H1 (cell line): Measurements from ENCODE around the gene TPT1. TPM values are rescaled to one million over a fixed set of nuclear protein-coding genes. Genes with fewer than 3 reads are reported as not detected.

Experiments
- CTCF ChIA-PET: fragments of 300-600 bp; sonication (Branson Sonifier 250); formaldehyde crosslinking; loops from one replicate; lab custom pipeline; 2021; ENCODE audit not compliant: partially characterized antibody; lab: Charles Lee
- POLR2A ChIA-PET: fragments of 300-600 bp; sonication (Branson Sonifier 250); formaldehyde crosslinking; loops from one replicate; lab custom pipeline; 2021; ENCODE audit warnings: inconsistent platforms; ENCODE audit not compliant: partially characterized antibody; lab: Charles Lee
- DNase-seq, 2 experiments: peaks; one replicate each; pipeline versions ENCODE4 v3.0.0 to v3.0.0-alpha.2; 2010 to 2022; ENCODE audit warnings: low spot score in 2 of 2, low read depth in 1 of 2, mixed read lengths in 1 of 2
- FAIRE-seq: peaks from 2 replicates; lab custom pipeline; 2011; peaks lifted over from hg19 to GRCh38; lab: Jason Lieb, UNC
- H2AFZ ChIP-seq: 2 replicates; pipeline ENCODE4 v1.8.1; 2012; ENCODE audit warnings: low read length, inconsistent platforms
- H2AK5ac ChIP-seq: 2 replicates; pipeline ENCODE4 v1.6.1; 2013; ENCODE audit warnings: low read depth, low read length
- H2BK120ac ChIP-seq: replicated peaks from 2 replicates; pipeline ENCODE3; 2013; ENCODE audit warnings: low read depth, low read length, inconsistent platforms
- H2BK12ac ChIP-seq: 2 replicates; pipeline ENCODE4 v1.6.1; 2013; ENCODE audit warnings: low read depth, low read length
- H2BK15ac ChIP-seq: 2 replicates; pipeline ENCODE4 v1.6.1; 2013; ENCODE audit warnings: low read length
- H2BK20ac ChIP-seq: 2 replicates; pipeline ENCODE4 v1.6.1; 2013; ENCODE audit warnings: low read length
- H2BK5ac ChIP-seq: 2 replicates; pipeline ENCODE4 v1.6.1; 2013; ENCODE audit warnings: low read depth, low read length
- H3K14ac ChIP-seq: 2 replicates; pipeline ENCODE4 v1.6.1; 2013; ENCODE audit warnings: inconsistent platforms; ENCODE audit not compliant: insufficient read length
- H3K18ac ChIP-seq: 2 replicates; pipeline ENCODE4 v1.6.1; 2013; ENCODE audit warnings: low read length; ENCODE audit errors: extremely low read depth
- H3K23ac ChIP-seq: 2 replicates; pipeline ENCODE4 v1.6.1; 2013; ENCODE audit warnings: inconsistent platforms; ENCODE audit not compliant: insufficient read length
- H3K23me2 ChIP-seq: 2 replicates; pipeline ENCODE4 v1.6.1; 2013; ENCODE audit warnings: low read depth, low read length
- H3K27ac ChIP-seq: 2 replicates; pipeline ENCODE4 v1.6.1; 2011; ENCODE audit warnings: low read depth, low read length, inconsistent platforms
- H3K27me3 ChIP-seq, 4 experiments: replicated peaks in 1 of 4; 1 replicate in 1 of 4; 2 replicates in 3 of 4; pipeline versions ENCODE4 v1.6.1 to v1.8.1; 2011 to 2013; ENCODE audit warnings: low read length in 3 of 4, mild to moderate bottlenecking in 3 of 4, inconsistent platforms in 2 of 4, mixed read lengths in 2 of 4, moderate library complexity in 1 of 4; ENCODE audit not compliant: control insufficient read depth in 3 of 4, insufficient read depth in 3 of 4; ENCODE audit errors: extremely low read depth in 1 of 4
- H3K36me3 ChIP-seq, 4 experiments: 2 replicates each; pipeline versions ENCODE4 v1.6.1 to v1.8.1; 2011 to 2013; ENCODE audit warnings: mild to moderate bottlenecking in 4 of 4, low read length in 3 of 4, moderate library complexity in 2 of 4, control low read depth in 1 of 4, inconsistent platforms in 1 of 4; ENCODE audit not compliant: insufficient read depth in 4 of 4, control insufficient read depth in 2 of 4
- H3K4ac ChIP-seq: replicated peaks from 2 replicates; pipeline ENCODE3; 2013; ENCODE audit warnings: low read length, low read depth, mixed read lengths, inconsistent platforms; ENCODE audit not compliant: insufficient read length
- H3K4me1 ChIP-seq, 4 experiments: replicated peaks in 1 of 4; 1 replicate in 1 of 4; 2 replicates in 3 of 4; pipeline versions ENCODE4 v1.6.1 to v1.8.1; 2011 to 2013; ENCODE audit warnings: low read length in 3 of 4, inconsistent platforms in 2 of 4, mixed read lengths in 1 of 4; ENCODE audit not compliant: insufficient read depth in 4 of 4, control insufficient read depth in 3 of 4
- H3K4me2 ChIP-seq, 2 experiments: 2 replicates each; pipeline versions ENCODE4 v1.6.1 to v1.8.1; 2011 to 2013; ENCODE audit warnings: low read depth in 2 of 2, low read length in 2 of 2, control low read depth in 1 of 2, inconsistent platforms in 1 of 2, mild to moderate bottlenecking in 1 of 2; ENCODE audit not compliant: insufficient read depth in 1 of 2
- H3K4me3 ChIP-seq, 4 experiments: fragments of 200-600, 300-600 bp in 1 of 4; sonication (generic), shearing (Covaris generic), sonication (Bioruptor Twin) in 1 of 4; 2 replicates each; pipeline versions ENCODE4 v1.5.1 to v1.8.1; 2011 to 2016; ENCODE audit warnings: low read length in 4 of 4, low read depth in 3 of 4, control low read depth in 2 of 4, inconsistent platforms in 2 of 4, mild to moderate bottlenecking in 2 of 4, mixed read lengths in 1 of 4, moderate library complexity in 1 of 4; ENCODE audit not compliant: insufficient read depth in 2 of 4; ENCODE audit errors: extremely low read depth in 1 of 4
- H3K56ac ChIP-seq: replicated peaks from 2 replicates; pipeline ENCODE3; 2013; ENCODE audit warnings: low read depth, mild to moderate bottlenecking, mixed read lengths, low read length, inconsistent platforms; ENCODE audit not compliant: insufficient read length
- H3K79me1 ChIP-seq: 2 replicates; pipeline ENCODE4 v1.6.1; 2013; ENCODE audit warnings: low read depth, low read length, control low read depth
- H3K79me2 ChIP-seq, 2 experiments: 2 replicates each; pipeline versions ENCODE4 v1.6.1 to v1.8.1; 2012 to 2013; ENCODE audit warnings: low read length in 2 of 2, mild to moderate bottlenecking in 2 of 2, inconsistent platforms in 1 of 2; ENCODE audit not compliant: insufficient read depth in 2 of 2, control insufficient read depth in 1 of 2
- H3K9ac ChIP-seq, 4 experiments: replicated peaks in 1 of 4; 1 replicate in 1 of 4; 2 replicates in 3 of 4; pipeline versions ENCODE4 v1.6.1 to v1.8.1; 2011 to 2013; ENCODE audit warnings: low read depth in 3 of 4, low read length in 3 of 4, control low read depth in 2 of 4, mild to moderate bottlenecking in 2 of 4, moderate library complexity in 2 of 4, inconsistent platforms in 1 of 4; ENCODE audit errors: extremely low read depth in 1 of 4
- H3K9me3 ChIP-seq, 2 experiments: 2 replicates each; pipeline versions ENCODE4 v1.6.1 to v1.8.1; 2012 to 2013; ENCODE audit warnings: mild to moderate bottlenecking in 2 of 2, moderate library complexity in 2 of 2, control low read depth in 1 of 2, inconsistent platforms in 1 of 2, low read depth in 1 of 2, low read length in 1 of 2, mixed read lengths in 1 of 2; ENCODE audit not compliant: insufficient read depth in 2 of 2
- H4K20me1 ChIP-seq, 2 experiments: replicated peaks in 1 of 2; 2 replicates each; pipeline versions ENCODE3 to v1.8.1; 2011 to 2013; ENCODE audit warnings: inconsistent platforms in 2 of 2, low read length in 2 of 2, mild to moderate bottlenecking in 1 of 2; ENCODE audit not compliant: insufficient read depth in 2 of 2, control insufficient read depth in 1 of 2
- H4K5ac ChIP-seq: 2 replicates; pipeline ENCODE4 v1.6.1; 2013; ENCODE audit warnings: low read length, low read depth, mixed read lengths, inconsistent platforms; ENCODE audit not compliant: insufficient read length
- H4K8ac ChIP-seq: 2 replicates; pipeline ENCODE4 v1.8.0; 2013; ENCODE audit warnings: mild to moderate bottlenecking, moderate library complexity, low read length, inconsistent platforms; ENCODE audit not compliant: insufficient read depth; ENCODE audit errors: extremely low read depth
- H4K91ac ChIP-seq: replicated peaks from 2 replicates; pipeline ENCODE3; 2013; ENCODE audit warnings: low read length, mixed read lengths, inconsistent platforms; ENCODE audit not compliant: insufficient read length
- ATF2 ChIP-seq: IDR thresholded peaks from 2 replicates; pipeline ENCODE4 v1.6.1; 2012; ENCODE audit warnings: low read length, inconsistent platforms
- NANOG ChIP-seq: IDR thresholded peaks from 2 replicates; pipeline ENCODE4 v1.6.1; 2011; ENCODE audit warnings: low read length, low read depth, mild to moderate bottlenecking, inconsistent platforms; ENCODE audit not compliant: insufficient read depth, poor library complexity, severe bottlenecking
- SP2 ChIP-seq: IDR thresholded peaks from 2 replicates; pipeline ENCODE4 v1.6.1; 2012; ENCODE audit warnings: mild to moderate bottlenecking, low read length, inconsistent platforms
- WGBS, 2 experiments: shearing (Covaris generic) in 1 of 2; methylation state at CpG; one replicate each; pipeline versions ENCODE4 v1.1.6 to v1.1.7; 2013 to 2015; ENCODE audit warnings: low lambda C conversion rate in 2 of 2, mixed read lengths in 2 of 2, inconsistent platforms in 1 of 2, low coverage in 1 of 2, missing lambda C conversion rate in 1 of 2; ENCODE audit not compliant: insufficient replicate concordance in 2 of 2, insufficient coverage in 1 of 2, insufficient read length in 1 of 2; ENCODE audit errors: extremely low coverage in 1 of 2, missing lambda C conversion rate in 1 of 2; 5-methylcytosine and 5-hydroxymethylcytosine counted together
- polyA plus RNA-seq, 7 experiments: library from polyadenylated mRNA; depleted of rRNA in 3 of 7; stranded (reverse) in 5 of 7; unstranded in 2 of 7; fragments of >200 nt in 5 of 7; fragments of 200-250 nt in 2 of 7; gene quantifications; 1 replicate in 5 of 7; 2 replicates in 1 of 7; 4 replicates in 1 of 7; pipeline versions ENCODE4 v1.2.1 to v1.2.3, GENCODE V29; 2011 to 2013; ENCODE audit warnings: missing spikeins in 2 of 7, mixed read lengths in 2 of 7
- total RNA-seq: library from RNA; stranded (reverse); fragmentation: NEBNext Ultra II Directional; extraction: Animal tissue kit (Norgen Biotek cat#: 25700); gene quantifications from 2 replicates; pipeline ENCODE4 v1.2.1, GENCODE V29; 2021

Gene TPT1
- total and polyA plus RNA-seq, 2 of the 8 experiments (the other 6 are each of a cell fraction or from before 2014, with no cell fraction given), result 2,245 to 2,279 TPM

GRCh38 chr13:45302507-45302906 lies 38.5 kb downstream of the TPT1 start:
- H3K18ac ChIP-seq, result no peak overlapping the region
- H4K91ac ChIP-seq, result no peak overlapping the region
- no peak overlapping the region; a peak in 1 of 7 replicates for H3K9ac ChIP-seq
- no peak overlapping the region for H2BK12ac ChIP-seq
- POLR2A ChIA-PET, result interaction anchor here (0.6 to 2.7 kb wide), 7 partner anchors 8 to 38 kb away, joined by 3 to 8 read pairs (median 4); partner anchors contain the start of gene TPT1
- TF ChIP-seq ATF2 (no peak), SP2 (no peak), NANOG (no peak)
- TF ChIP-seq, all 59 proteins: peak for 0
- Histone ChIP-seq H3K23me2 (no peaks in the 10 kb centered on the region), H3K4ac (no peak overlapping the region), H2BK20ac (no peak overlapping the region), H3K36me3 (no peaks in the 10 kb centered on the region), H4K8ac (no peak overlapping the region), H2AK5ac (no peak overlapping the region), H3K4me1 (peaks cover 0 to 4% (median 2%) of the 10 kb centered on the region in 4 experiments; a peak in 4 of 7 replicates), H3K23ac (no peak overlapping the region), H3K27me3 (no peaks in the 10 kb centered on the region), H3K56ac (no peak overlapping the region), H4K20me1 (no peaks in the 10 kb centered on the region), H2BK120ac (no peak overlapping the region), H2AFZ (no peak overlapping the region), H3K14ac (no peak overlapping the region), H3K79me2 (no peaks in the 10 kb centered on the region), H3K9me3 (no peaks in the 10 kb centered on the region), H3K4me2 (no peak overlapping the region), H4K5ac (no peak overlapping the region), H2BK15ac (no peak overlapping the region), H2BK5ac (no peak overlapping the region; the same call in 1 of the 2 replicates), H3K79me1 (no peaks in the 10 kb centered on the region), H3K4me3 (no peak overlapping the region), H3K27ac (no peak overlapping the region)
- no peak for DNase-seq
- 55% methylated on average over 3 of the region's 3 CpGs; no CpG with 5 or more reads in 1 of the 2 experiments for WGBS, 2 experiments
- FAIRE-seq, result peak; percentile 7
- CTCF ChIA-PET, result interaction anchor here (1.1 to 6.3 kb wide), 4 partner anchors 8 to 256 kb away, joined by 3 to 36 read pairs (median 6); no protein-coding TSS in a partner anchor
